Measurements from ENCODE around the gene PPARD.
A peak's percentile ranks its signal among the peaks of the same experiment; 100 is the strongest.

PPARD gene

GRCh38 chr6:35409245-35409644 lies 66.9 kb downstream of the PPARD start:
- H3K27ac ChIP-seq, result no peak overlapping the region
- ChIA-PET POLR2A (ENCODE audit: low non-redundant PET) (no interaction called here), CTCF (interaction anchor here (1.0 kb wide), 1 partner anchor 40 kb away, joined by 3 read pairs; no protein-coding TSS in a partner anchor)
- no peak for DNase-seq (ENCODE audit: low spot score)
- TF ChIP-seq CTCF (conservative IDR thresholded peaks at IDR 0.05; ENCODE audit: low read depth), result no peak

DNA sequence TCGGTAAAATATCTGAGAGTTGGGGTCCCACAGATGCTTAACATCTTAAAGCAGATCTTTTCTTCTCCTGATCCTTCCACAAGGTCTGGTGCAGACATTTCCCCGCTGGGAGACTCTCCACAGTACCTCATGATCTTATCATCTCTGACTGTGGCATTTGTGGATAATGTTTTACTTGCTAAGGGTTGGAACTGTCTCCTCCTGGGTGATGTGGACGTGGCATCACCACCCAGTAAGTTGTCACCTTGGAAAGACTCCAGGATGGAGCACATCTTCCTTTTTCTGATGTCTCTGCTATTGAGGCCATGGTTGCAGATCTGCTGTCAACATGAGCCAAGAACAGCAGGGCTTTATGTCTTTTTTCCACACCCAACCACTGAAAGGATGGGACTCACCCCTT lies 67.8 kb downstream of the PPARD start:
- DNase-seq (ENCODE audit: low spot score), result no peak
- CTCF ChIA-PET, result no interaction called here

GRCh38 chr6:35411066-35411465 lies 68.7 kb downstream of the PPARD start:
- ChIA-PET CTCF (no interaction called here), POLR2A (ENCODE audit: low non-redundant PET) (no interaction called here)
- H3K27ac ChIP-seq, result 0 out of 2 replicates have a peak overlapping the region, but pooled peaks have one; percentile 16
- DNase-seq (ENCODE audit: low spot score), result no peak
- TF ChIP-seq CTCF (conservative IDR thresholded peaks at IDR 0.05; ENCODE audit: low read depth), result no peak

More for the DNA sequence above, 67.8 kb downstream of the PPARD start:
- TF ChIP-seq CTCF (conservative IDR thresholded peaks at IDR 0.05; ENCODE audit: low read depth), result no peak
- H3K27ac ChIP-seq, result 0 out of 2 replicates have a peak overlapping the region, but pooled peaks have one; percentile 16
- POLR2A ChIA-PET (ENCODE audit: low non-redundant PET), result no interaction called here

- ChIA-PET CTCF (interaction anchor here (0.5 kb wide), 1 partner anchor 1144 kb away, joined by 3 read pairs; no protein-coding TSS in a partner anchor), POLR2A (ENCODE audit: low non-redundant PET) (no interaction called here)
- DNase-seq (ENCODE audit: low spot score), result no peak
- no peak for TF ChIP-seq CTCF (conservative IDR thresholded peaks at IDR 0.05; ENCODE audit: low read depth)
- H3K27ac ChIP-seq, result peak overlapping the region; percentile 53
Observed at GRCh38 chr6:35412102-35412501, 69.7 kb downstream of the PPARD start.

DNA sequence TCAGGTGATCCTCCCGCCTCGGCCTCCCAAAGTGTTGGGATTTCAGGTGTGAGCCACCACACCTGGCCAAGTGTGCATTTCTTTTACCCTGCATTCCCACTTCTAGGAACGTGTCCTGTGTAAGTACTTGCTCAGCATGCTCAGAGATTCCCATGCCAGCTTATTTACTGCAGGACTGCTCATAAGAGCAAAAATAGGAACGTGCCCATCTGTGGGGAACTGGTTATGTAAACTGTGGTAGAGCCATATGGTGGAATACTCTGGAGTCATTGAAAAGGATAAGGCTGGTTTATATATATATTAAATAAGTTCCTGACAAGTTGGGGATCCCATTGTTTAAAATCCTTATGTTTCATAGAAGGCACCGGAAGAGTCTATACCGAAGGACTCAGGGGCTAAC lies 71.6 kb downstream of the PPARD start:
- no peak overlapping the region for H3K27ac ChIP-seq
- CTCF ChIA-PET, result interaction anchor here (0.7 kb wide), 1 partner anchor 35 kb away, joined by 5 read pairs; no protein-coding TSS in a partner anchor
- DNase-seq (ENCODE audit: low spot score), result no peak
- POLR2A ChIA-PET (ENCODE audit: low non-redundant PET), result no interaction called here
- TF ChIP-seq CTCF (conservative IDR thresholded peaks at IDR 0.05; ENCODE audit: low read depth), result no peak

- DNase-seq (ENCODE audit: low spot score), result peak; percentile 42
- ChIA-PET POLR2A (ENCODE audit: low non-redundant PET) (interaction anchor here (0.6 to 0.8 kb wide), 2 partner anchors 72 to 1413 kb away, joined by 6 read pairs; no protein-coding TSS in a partner anchor), CTCF (interaction anchor here (0.6 to 1.6 kb wide), 3 partner anchors 72 to 142 kb away, joined by 3 to 7 read pairs (median 3); partner anchors contain the start of gene PPARD)
- H3K27ac ChIP-seq, result peak overlapping the region; percentile 14
- TF ChIP-seq CTCF (conservative IDR thresholded peaks at IDR 0.05; ENCODE audit: low read depth), result 0 out of 2 replicates have a peak, but pooled peaks have one; percentile 15
Observed at GRCh38 chr6:35415065-35415891, 72.9 kb downstream of the PPARD start.
